Bronchial smooth muscle cell (primary cell): ENCODE data around the gene LMBR1. TPM values are rescaled to one million over a fixed set of nuclear protein-coding genes. Genes with fewer than 3 reads are reported as not detected.

Experiments used
- total RNA-seq: library from RNA; depleted of rRNA; stranded (reverse); fragments of >200 nt; gene quantifications from 2 replicates; pipeline ENCODE4 v1.2.1, GENCODE V29; 2014

Gene LMBR1
- total RNA-seq, result 24.8 and 45.1 TPM in 2 replicates

GRCh38 chr7:156892821-156893706 is at the start of gene LMBR1:
Gene LMBR1 (minus strand): TSS chr7:156893183. CDS start chr7:156892993, 190 bp downstream.

GRCh38 chr7:156640257-156640948 is 252.6 kb downstream of the LMBR1 start, which contains the start of gene RNF32:
Gene RNF32 (plus strand): TSS chr7:156640774. CDS start chr7:156643878, 3,104 bp downstream.

Other genes with a start within 250 kb of the LMBR1 start
- gene NOM1, start 56.5 kb upstream of the LMBR1 start, total RNA-seq, result 9.6 and 10.6 TPM in 2 replicates
- not detected in 2 replicates for gene MNX1, start 117.5 kb upstream of the LMBR1 start, total RNA-seq
- gene UBE3C, start 245.7 kb upstream of the LMBR1 start, total RNA-seq, result 36.0 and 59.7 TPM in 2 replicates